ENCODE results near the gene AP1M1. TPM values are rescaled to one million over a fixed set of nuclear protein-coding genes. Genes with fewer than 3 reads are reported as not detected.

The AP1M1 gene
- total RNA-seq, 1 donor from 2014 or later, result 84.5 TPM

DNA sequence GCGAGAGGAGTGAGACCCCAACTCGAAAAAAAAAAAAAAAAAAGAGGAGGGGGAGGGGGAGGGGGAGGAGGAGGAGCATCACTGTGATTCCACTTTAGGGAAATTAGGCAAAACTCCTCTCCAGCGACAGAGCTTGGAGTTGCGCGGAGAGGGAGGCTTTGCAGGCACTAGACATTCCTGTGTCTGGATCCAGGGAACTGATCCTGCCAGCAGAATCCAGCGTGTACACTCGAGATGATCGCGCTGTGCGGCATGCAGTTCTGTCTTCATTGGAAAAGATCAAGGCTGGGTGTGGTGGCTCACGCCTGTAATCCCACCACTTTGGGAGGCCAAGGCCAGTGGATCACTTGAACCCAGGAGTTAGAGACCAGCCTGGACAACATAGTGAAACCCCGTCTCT, 97.3 kb downstream of the AP1M1 start:
- no peak for TF ChIP-seq POLR2AphosphoS5 (IDR thresholded peaks at IDR 0.05; ENCODE audit: insufficient read depth in 1 of 2, low read depth in 1 of 2)
- TF ChIP-seq POLR2A (IDR thresholded peaks at IDR 0.05), result no peak
- no peak overlapping the region for H3K27ac ChIP-seq
- no peak for DNase-seq (ENCODE audit: extremely low spot score in 2 of 2)
- no peaks in the 10 kb centered on the region for H3K9me3 ChIP-seq
- intact Hi-C loops (cut with DNase I), result no loop called here
- H3K4me3 ChIP-seq, result no peak overlapping the region
- H3K4me1 ChIP-seq, result peaks cover 17% of the 10 kb centered on the region
- no peaks in the 10 kb centered on the region for H3K27me3 ChIP-seq
- no peaks in the 10 kb centered on the region for H3K36me3 ChIP-seq

Small RNAs within 50 kb of the gene (small RNA-seq; reads per million reads assigned to genes)
- not detected for gene RF00017

Other genes starting within 250 kb of the AP1M1 start
- not detected for gene OR10H4, start 248.9 kb upstream of the AP1M1 start, total RNA-seq
- gene TPM4, start 121.4 kb upstream of the AP1M1 start, total RNA-seq, result 409 TPM
- 30.4 TPM for gene RAB8A, start 86.0 kb upstream of the AP1M1 start, total RNA-seq
- gene HSH2D, start 54.2 kb upstream of the AP1M1 start, total RNA-seq, result 0.74 TPM
- not detected for gene CIB3, start 24.4 kb upstream of the AP1M1 start, total RNA-seq
- gene FAM32A, start 12.5 kb upstream of the AP1M1 start, total RNA-seq, result 57.2 TPM
- gene KLF2, start 126.9 kb downstream of the AP1M1 start, total RNA-seq, result 252 TPM

Data from vagina (tissue), 2 donors.